ENCODE results near the gene POTEH.
"Not testable (repeated sequence)": the region's sequence is repeated elsewhere in the genome, so short reads cannot be mapped to it uniquely, and the experiment has no call there.

The POTEH gene

GRCh38 chr22:15689749-15690125, at the start of gene POTEH:
Gene POTEH (plus strand): TSS chr22:15690026. CDS start chr22:15690078, 52 bp downstream.
- not testable (repeated sequence) for DNase-seq

GRCh38 chr22:15642288-15642861, 47.5 kb upstream of the POTEH start:
- not testable (repeated sequence) for DNase-seq

GRCh38 chr22:15651954-15652353, 37.9 kb upstream of the POTEH start:
- not testable (repeated sequence) for DNase-seq

- not testable (repeated sequence) for DNase-seq
Measured at GRCh38 chr22:15652738-15653137, 37.1 kb upstream of the POTEH start.

GRCh38 chr22:15653241-15653640, 36.6 kb upstream of the POTEH start:
- not testable (repeated sequence) for DNase-seq

GRCh38 chr22:15661102-15661501, 28.7 kb upstream of the POTEH start:
- not testable (repeated sequence) for DNase-seq

- DNase-seq: not testable (repeated sequence)
Measured at GRCh38 chr22:15664682-15665081, 25.1 kb upstream of the POTEH start.

GRCh38 chr22:15665478-15665877, 24.3 kb upstream of the POTEH start:
- DNase-seq: not testable (repeated sequence)

- not testable (repeated sequence) for DNase-seq
Measured at GRCh38 chr22:15669430-15669829, 20.4 kb upstream of the POTEH start.

- DNase-seq: not testable (repeated sequence)
Measured at GRCh38 chr22:15679702-15680101, 10.1 kb upstream of the POTEH start.

GRCh38 chr22:15684115-15684514, 5.7 kb upstream of the POTEH start:
- not testable (repeated sequence) for DNase-seq

- DNase-seq: not testable (repeated sequence)
Measured at GRCh38 chr22:15684695-15685094, 5.1 kb upstream of the POTEH start.

- not testable (repeated sequence) for DNase-seq
Measured at GRCh38 chr22:15685641-15686040, 4.2 kb upstream of the POTEH start.

- DNase-seq: not testable (repeated sequence)
Measured at GRCh38 chr22:15687086-15687485, 2.7 kb upstream of the POTEH start.

- DNase-seq: not testable (repeated sequence)
Measured at GRCh38 chr22:15687676-15688075, 2.1 kb upstream of the POTEH start.

- DNase-seq: not testable (repeated sequence)
Measured at GRCh38 chr22:15688090-15688489, 1.7 kb upstream of the POTEH start.

- not testable (repeated sequence) for DNase-seq
Measured at GRCh38 chr22:15689012-15689748, 646 bp upstream of the POTEH start.

- DNase-seq: not testable (repeated sequence)
Measured at GRCh38 chr22:15713600-15713999, 23.8 kb downstream of the POTEH start.

- not testable (repeated sequence) for DNase-seq
Measured at GRCh38 chr22:15714125-15714524, 24.3 kb downstream of the POTEH start.

- not testable (repeated sequence) for DNase-seq
Measured at GRCh38 chr22:15721884-15722283, 32.1 kb downstream of the POTEH start.

GRCh38 chr22:15729209-15729917, 39.5 kb downstream of the POTEH start:
- not testable (repeated sequence) for DNase-seq

- DNase-seq: not testable (repeated sequence)
Measured at GRCh38 chr22:15731023-15731422, 41.2 kb downstream of the POTEH start.

- DNase-seq: not testable (repeated sequence)
Measured at GRCh38 chr22:15734411-15734810, 44.6 kb downstream of the POTEH start.
